HepG2 (cell line): ENCODE data around the gene LRPAP1. TPM values are rescaled to one million over a fixed set of nuclear protein-coding genes. Genes with fewer than 3 reads are reported as not detected.
A peak's percentile ranks its signal among the peaks of the same experiment; 100 is the strongest.

ENCODE experiments used
- ATAC-seq: fragments of 200-7000 bp; cut with Tn5 transposase; 3 replicates; pipeline ENCODE4 v1.9.1; 2020; ENCODE audit warnings: mild to moderate bottlenecking, moderate library complexity
- BruUV-seq: library from RNA; stranded (reverse); fragments of 400-500 nt; replicated peaks from 2 replicates; lab custom pipeline; 2021; lab: Mats Ljungman, UMichigan
- CTCF ChIA-PET: fragments of 300-600 bp; formaldehyde crosslinking; extraction: SDS; loops from one replicate; lab custom pipeline; 2021; ENCODE audit warnings: low total read pairs, inconsistent platforms, low intra/inter-chr PET ratio; lab: Yijun Ruan, JAX
- POLR2A ChIA-PET: fragments of 350-600 bp; sonication (Branson Sonifier 250); formaldehyde crosslinking; loops from one replicate; lab custom pipeline; 2020; ENCODE audit warnings: antibody characterized with exemption, inconsistent platforms; lab: Yijun Ruan, JAX
- DNase-seq: peaks from one replicate; pipeline ENCODE4 v3.0.0-alpha.2; 2015; ENCODE audit warnings: low spot score
- FAIRE-seq: peaks from 3 replicates; lab custom pipeline; 2011; peaks lifted over from hg19 to GRCh38; lab: Jason Lieb, UNC
- H2AFZ ChIP-seq: one replicate; pipeline ENCODE4 v1.6.1; 2011; ENCODE audit warnings: low read length, inconsistent platforms
- H3K27ac ChIP-seq: fragments of 300-600 bp; 3 replicates; pipeline ENCODE4 v1.8.0; 2011; ENCODE audit warnings: mixed run types, mild to moderate bottlenecking, mixed read lengths, low read length, inconsistent platforms; ENCODE audit not compliant: insufficient read depth; ENCODE audit errors: extremely low read length
- H3K27me3 ChIP-seq, 2 experiments: fragments of 200-600 bp in 1 of 2; 2 replicates in 1 of 2; 3 replicates in 1 of 2; pipeline versions ENCODE4 v1.6.0 to v1.8.0; 2011; ENCODE audit warnings: low read length in 2 of 2, mild to moderate bottlenecking in 2 of 2, moderate library complexity in 2 of 2, inconsistent platforms in 1 of 2; ENCODE audit not compliant: insufficient read depth in 2 of 2, control insufficient read depth in 1 of 2
- H3K36me3 ChIP-seq, 2 experiments: fragments of 200-600 bp in 1 of 2; replicated peaks in 1 of 2; 2 replicates in 1 of 2; 3 replicates in 1 of 2; pipeline versions ENCODE4 v1.5.1 to v1.8.0; 2011; ENCODE audit warnings: low read length in 2 of 2, inconsistent platforms in 1 of 2; ENCODE audit not compliant: insufficient read depth in 2 of 2, control insufficient read depth in 1 of 2
- H3K4me1 ChIP-seq: 2 replicates; pipeline ENCODE4 v1.5.1; 2012; ENCODE audit warnings: low read length, inconsistent platforms; ENCODE audit not compliant: insufficient read depth
- H3K4me2 ChIP-seq: 2 replicates; pipeline ENCODE4 v1.6.0; 2011; ENCODE audit warnings: low read depth, low read length, inconsistent platforms
- H3K4me3 ChIP-seq, 3 experiments: fragments of 200-600 bp in 1 of 3; sonication (generic), shearing (Covaris generic) in 1 of 3; replicated peaks in 1 of 3; 2 replicates each; pipeline ENCODE4 v1.5.1; 2011 to 2016; ENCODE audit warnings: low read length in 3 of 3, inconsistent platforms in 2 of 3, low read depth in 2 of 3, mild to moderate bottlenecking in 2 of 3, control low read depth in 1 of 3, mixed read lengths in 1 of 3; ENCODE audit not compliant: insufficient read depth in 1 of 3
- H3K79me2 ChIP-seq: one replicate; pipeline ENCODE4 v1.6.1; 2011; ENCODE audit warnings: low read length, inconsistent platforms; ENCODE audit not compliant: insufficient read depth
- H3K9ac ChIP-seq: 2 replicates; pipeline ENCODE4 v1.6.0; 2011; ENCODE audit warnings: mild to moderate bottlenecking, low read depth, low read length, inconsistent platforms; ENCODE audit not compliant: insufficient read depth
- H3K9me3 ChIP-seq: 2 replicates; pipeline ENCODE4 v1.5.1; 2012; ENCODE audit warnings: mild to moderate bottlenecking, low read length
- H4K20me1 ChIP-seq: 2 replicates; pipeline ENCODE4 v1.6.0; 2011; ENCODE audit warnings: inconsistent platforms, mild to moderate bottlenecking, low read length, moderate library complexity; ENCODE audit not compliant: insufficient read depth
- CC2D1A ChIP-seq: sonication (generic); formaldehyde crosslinking; IDR thresholded peaks from 2 replicates; pipeline ENCODE4 v1.8.1; 2023; ENCODE audit warnings: mild to moderate bottlenecking, missing genetic modification reagents
- HNRNPLL ChIP-seq: fragments of 200-400 bp; formaldehyde crosslinking; IDR thresholded peaks from 2 replicates; pipeline ENCODE4 v1.6.1; 2017; ENCODE audit warnings: mild to moderate bottlenecking, low read depth, low read length; ENCODE audit not compliant: poor library complexity, severe bottlenecking
- NRL ChIP-seq: sonication (generic); formaldehyde crosslinking; IDR thresholded peaks from 2 replicates; pipeline ENCODE4 v1.5.0; 2020; ENCODE audit warnings: missing genetic modification reagents, mild to moderate bottlenecking, moderate library complexity, borderline replicate concordance
- RFX1 ChIP-seq: fragments of 450-650 bp; IDR thresholded peaks from 2 replicates; pipeline ENCODE4 v1.6.1; 2017
- ZBTB7B ChIP-seq: sonication (generic); formaldehyde crosslinking; IDR thresholded peaks from 2 replicates; pipeline ENCODE4 v1.4.0; 2020; ENCODE audit warnings: missing genetic modification reagents
- ZNF232 ChIP-seq: sonication (generic); formaldehyde crosslinking; IDR thresholded peaks from 2 replicates; pipeline ENCODE4 v1.4.0; 2020; ENCODE audit warnings: missing genetic modification reagents, borderline replicate concordance
- ZNF256 ChIP-seq: sonication (generic); formaldehyde crosslinking; conservative IDR thresholded peaks from 2 replicates; pipeline ENCODE4 v1.4.0; 2020; ENCODE audit warnings: missing genetic modification reagents
- WGBS: methylation state at CpG from one replicate; pipeline ENCODE4 v1.1.6; 2017; ENCODE audit warnings: low lambda C conversion rate; 5-methylcytosine and 5-hydroxymethylcytosine counted together
- in situ Hi-C: cut with HindIII; loops from 2 replicates; pipeline ENCODE4 v1.10.0; 2017; ENCODE audit warnings: low pct_unique_long_range_greater_than_20kb; ENCODE audit not compliant: extremely low pct_ligation_motif_present
- intact Hi-C: fragments of 100-400 bp; cut with micrococcal nuclease; formaldehyde crosslinking; loops from one replicate; pipeline ENCODE4 v1.10.0; 2022; ENCODE audit not compliant: unreplicated experiment
- polyA plus RNA-seq, 8 experiments: library from polyadenylated mRNA; depleted of rRNA in 3 of 8; stranded (reverse) in 7 of 8; unstranded in 1 of 8; fragments of >200 nt; fragmentation: Illumina TruSeq in 4 of 8; extraction: Trizol in 4 of 8; gene quantifications; 2 replicates each; pipeline versions ENCODE4 v1.2.1 to v1.2.3, GENCODE V29; 2011 to 2016; ENCODE audit warnings: low read depth in 4 of 8, missing spikeins in 1 of 8, mixed read lengths in 1 of 8; ENCODE audit not compliant: insufficient read depth in 1 of 8
- total RNA-seq, 5 experiments: library from RNA; depleted of rRNA; stranded (reverse); fragments of >200 nt; fragmentation: Illumina TruSeq; extraction: Trizol; gene quantifications; 2 replicates each; pipeline ENCODE4 v1.2.3, GENCODE V29; 2016; ENCODE audit warnings: low read depth in 1 of 5
- TF ChIP-seq, protein P1 (sequence below): IDR thresholded peaks from 2 replicates; pipeline ENCODE4 v1.6.1; 2016; ENCODE audit warnings: mild to moderate bottlenecking

LRPAP1 gene
- total and polyA plus RNA-seq, 2 of the 13 experiments (the other 11 are each of a cell fraction or from before 2014, with no cell fraction given) = 153 to 191 TPM

DNA sequence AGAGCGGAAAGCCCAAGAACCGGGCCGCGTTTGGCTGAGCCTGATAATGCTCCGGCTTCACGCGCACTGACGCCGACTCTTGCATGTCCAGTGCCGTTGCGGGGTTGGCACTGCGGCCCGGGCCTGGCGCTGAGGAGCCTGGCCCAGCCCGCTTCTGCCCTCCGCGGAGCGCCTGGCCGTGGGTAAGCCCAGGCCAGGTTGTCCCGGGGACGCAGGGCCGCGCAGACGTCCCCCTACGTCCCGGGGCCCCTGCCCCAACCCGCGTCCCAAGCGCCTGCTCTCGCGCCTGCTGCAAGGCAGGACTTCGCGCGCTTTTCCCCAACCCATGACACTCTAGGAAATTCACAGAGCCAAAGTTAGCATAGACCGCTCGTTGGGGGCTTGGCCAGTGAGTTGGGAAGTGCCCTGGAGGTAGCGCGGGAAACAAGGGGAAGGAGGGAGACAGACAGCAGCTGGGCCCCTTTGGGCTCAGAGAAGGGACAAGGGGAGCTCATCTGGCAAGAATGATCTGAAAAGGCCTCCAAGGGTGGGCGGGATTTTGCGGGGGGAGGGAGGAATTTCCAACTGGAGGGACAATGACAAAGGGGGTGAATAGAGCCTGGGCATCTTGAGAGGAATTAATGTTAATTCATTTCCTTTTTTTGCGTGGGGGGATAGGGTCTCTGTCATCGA is 665 bp upstream of the LRPAP1 start:
- 64% methylated on average over 25 of the region's 42 CpGs for WGBS
- H3K27ac ChIP-seq = no peak overlapping the region
- peaks cover 35% of the 10 kb centered on the region for H3K79me2 ChIP-seq
- TF ChIP-seq RFX1 = 0 out of 2 replicates have a peak, but pooled peaks have one; percentile 44
- peak; percentile 7 for TF ChIP-seq HNRNPLL
- TF ChIP-seq ZNF256 (CRISPR knock-in tag) = no peak
- no peak for TF ChIP-seq ZBTB7B
- H3K4me1 ChIP-seq = peaks cover 28% of the 10 kb centered on the region
- intact Hi-C loops (no loop called here), in situ Hi-C loops (no loop called here)
- H3K9ac ChIP-seq = no peak overlapping the region
- peaks cover 12% of the 10 kb centered on the region; the same call in 1 of the 2 replicates for H4K20me1 ChIP-seq
- DNase-seq = no peak
- no peak for FAIRE-seq
- peaks cover 9 to 14% of the 10 kb centered on the region in 2 experiments; a peak in 4 of 5 replicates for H3K36me3 ChIP-seq
- ChIA-PET CTCF (no interaction called here), POLR2A (no interaction called here)
- H3K4me2 ChIP-seq = peak overlapping the region; percentile 62
- no peaks in the 10 kb centered on the region for H3K9me3 ChIP-seq
- peaks cover 0 to 7% of the 10 kb centered on the region in 2 experiments; a peak in 2 of 5 replicates for H3K27me3 ChIP-seq
- no peak for ATAC-seq
- H2AFZ ChIP-seq = no peak overlapping the region
- no TSS peak for BruUV-seq
- peak overlapping the region in 1 of 3 experiments; percentile 90; a peak in 2 of 6 replicates for H3K4me3 ChIP-seq

DNA sequence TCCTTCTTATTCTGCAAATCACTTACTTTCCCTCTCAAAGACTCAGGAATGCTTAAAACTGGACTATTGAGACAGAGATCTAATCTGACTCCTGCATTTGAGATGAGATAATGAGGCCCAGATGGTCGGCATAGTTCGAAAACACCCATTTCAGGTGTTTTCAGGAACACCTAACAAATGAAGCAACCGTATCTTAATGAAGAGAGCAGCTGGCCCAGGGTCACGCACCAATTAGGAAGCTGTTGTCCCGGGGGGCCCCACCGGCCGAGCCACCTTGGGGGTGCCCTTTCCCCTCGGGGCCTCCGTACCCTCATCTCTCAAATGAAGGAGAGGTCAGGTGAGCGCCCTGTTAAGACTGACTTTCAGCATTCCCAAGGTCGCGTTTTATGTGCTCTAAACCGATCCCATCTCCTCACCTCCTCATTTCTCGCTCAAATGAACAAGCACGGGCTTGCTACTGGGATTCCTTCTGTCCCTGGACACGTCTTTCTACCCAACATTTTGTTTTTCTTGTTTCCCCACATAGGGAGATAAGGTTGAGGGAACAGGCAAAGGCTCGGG is 824 bp downstream of the LRPAP1 start:
- no peak for DNase-seq
- BruUV-seq = TSS peak; percentile 66
- POLR2A ChIA-PET = no interaction called here
- H3K27me3 ChIP-seq = peaks cover 0 to 7% of the 10 kb centered on the region in 2 experiments; a peak in 2 of 5 replicates
- H3K36me3 ChIP-seq = peaks cover 11 to 23% of the 10 kb centered on the region in 2 experiments; a peak in 4 of 5 replicates
- peak overlapping the region; percentile 90 to 99 (median 98) for H3K4me3 ChIP-seq
- 4% methylated on average over 14 of the region's 17 CpGs for WGBS
- TF ChIP-seq, protein P1, sequence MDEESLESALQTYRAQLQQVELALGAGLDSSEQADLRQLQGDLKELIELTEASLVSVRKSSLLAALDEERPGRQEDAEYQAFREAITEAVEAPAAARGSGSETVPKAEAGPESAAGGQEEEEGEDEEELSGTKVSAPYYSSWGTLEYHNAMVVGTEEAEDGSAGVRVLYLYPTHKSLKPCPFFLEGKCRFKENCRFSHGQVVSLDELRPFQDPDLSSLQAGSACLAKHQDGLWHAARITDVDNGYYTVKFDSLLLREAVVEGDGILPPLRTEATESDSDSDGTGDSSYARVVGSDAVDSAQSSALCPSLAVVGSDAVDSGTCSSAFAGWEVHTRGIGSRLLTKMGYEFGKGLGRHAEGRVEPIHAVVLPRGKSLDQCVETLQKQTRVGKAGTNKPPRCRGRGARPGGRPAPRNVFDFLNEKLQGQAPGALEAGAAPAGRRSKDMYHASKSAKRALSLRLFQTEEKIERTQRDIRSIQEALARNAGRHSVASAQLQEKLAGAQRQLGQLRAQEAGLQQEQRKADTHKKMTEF (CRISPR knock-in tag) = 0 out of 2 replicates have a peak, but pooled peaks have one; percentile 2
- TF ChIP-seq NRL (0 out of 2 replicates have a peak, but pooled peaks have one; percentile 19), ZNF232 (no peak), CC2D1A (CRISPR knock-in tag) (no peak)
- TF ChIP-seq, all 625 proteins: peak for 2
- peak overlapping the region; percentile 85 for H3K9ac ChIP-seq
- peak overlapping the region; percentile 100 for H3K4me2 ChIP-seq
- no peaks in the 10 kb centered on the region for H3K9me3 ChIP-seq
- FAIRE-seq = no peak
- CTCF ChIA-PET = no interaction called here
- intact Hi-C loops (no loop called here), in situ Hi-C loops (no loop called here)
- ATAC-seq = no peak; the same call in 1 of the 3 replicates
- H4K20me1 ChIP-seq = peaks cover 12% of the 10 kb centered on the region; the same call in 1 of the 2 replicates
- H3K79me2 ChIP-seq = peaks cover 40% of the 10 kb centered on the region
- no peak overlapping the region for H2AFZ ChIP-seq
- H3K4me1 ChIP-seq = peaks cover 28% of the 10 kb centered on the region
- peak overlapping the region; percentile 63 for H3K27ac ChIP-seq
